IMR-90 (cell line): ENCODE results near the gene OSTM1. TPM values are rescaled to one million over a fixed set of nuclear protein-coding genes. Genes with fewer than 3 reads are reported as not detected.

Experiments used
- ATAC-seq: fragments of 200-7000 bp; cut with Tn5 transposase; 2 replicates; pipeline ENCODE4 v1.9.1; 2020; ENCODE audit warnings: low read depth, mild to moderate bottlenecking, moderate library complexity
- BruUV-seq: library from RNA; stranded (reverse); fragments of 400-500 nt; replicated peaks from 2 replicates; lab custom pipeline; 2021; lab: Mats Ljungman, UMichigan
- CTCF ChIA-PET: fragments of 300-600 bp; formaldehyde crosslinking; extraction: SDS; loops from one replicate; lab custom pipeline; 2021; ENCODE audit warnings: antibody characterized with exemption; lab: Yijun Ruan, JAX
- POLR2A ChIA-PET: fragments of 300-600 bp; sonication (Branson Sonifier 250); formaldehyde crosslinking; loops from one replicate; lab custom pipeline; 2022; ENCODE audit warnings: antibody characterized with exemption; ENCODE audit not compliant: unreplicated experiment; lab: Charles Lee
- DNase-seq: peaks from one replicate; pipeline ENCODE4 v3.0.0; 2013
- H2AFZ ChIP-seq: replicated peaks from 2 replicates; pipeline ENCODE3; 2013; ENCODE audit warnings: low read length, mild to moderate bottlenecking; ENCODE audit not compliant: poor library complexity
- H2AK5ac ChIP-seq: 2 replicates; pipeline ENCODE4 v1.6.1; 2013; ENCODE audit warnings: low read depth, low read length, inconsistent platforms
- H2AK9ac ChIP-seq: replicated peaks from 2 replicates; pipeline ENCODE3; 2013; ENCODE audit warnings: mild to moderate bottlenecking, low read depth, low read length, moderate library complexity; ENCODE audit not compliant: poor library complexity
- H2BK120ac ChIP-seq: 2 replicates; pipeline ENCODE4 v1.6.1; 2013; ENCODE audit warnings: low read depth, low read length, inconsistent platforms
- H2BK15ac ChIP-seq: 3 replicates; pipeline ENCODE4 v1.6.1; 2013; ENCODE audit warnings: low read depth, low read length, inconsistent platforms
- H2BK20ac ChIP-seq: 2 replicates; pipeline ENCODE4 v1.6.1; 2013; ENCODE audit warnings: low read depth, mild to moderate bottlenecking, inconsistent platforms, low read length, moderate library complexity
- H2BK5ac ChIP-seq: 2 replicates; pipeline ENCODE4 v1.6.1; 2013; ENCODE audit warnings: mild to moderate bottlenecking, low read depth, low read length, inconsistent platforms; ENCODE audit not compliant: poor library complexity, severe bottlenecking
- H3K14ac ChIP-seq: replicated peaks from 2 replicates; pipeline ENCODE4 v1.6.1; 2013; ENCODE audit warnings: low read depth, low read length, inconsistent platforms
- H3K18ac ChIP-seq: 2 replicates; pipeline ENCODE4 v1.6.1; 2013; ENCODE audit warnings: low read depth, low read length, control low read depth
- H3K23ac ChIP-seq: 2 replicates; pipeline ENCODE4 v1.6.1; 2013; ENCODE audit warnings: low read depth, low read length, inconsistent platforms
- H3K27ac ChIP-seq: 2 replicates; pipeline ENCODE4 v1.5.1; 2013; ENCODE audit warnings: mild to moderate bottlenecking, control low read depth, low read length; ENCODE audit not compliant: insufficient read depth
- H3K27me3 ChIP-seq: 2 replicates; pipeline ENCODE4 v1.6.1; 2013; ENCODE audit warnings: low read length; ENCODE audit not compliant: control insufficient read depth, insufficient read depth
- H3K36me3 ChIP-seq: 2 replicates; pipeline ENCODE4 v1.6.1; 2013; ENCODE audit warnings: low read length, mixed read lengths; ENCODE audit not compliant: control insufficient read depth, insufficient read depth
- H3K4ac ChIP-seq: 2 replicates; pipeline ENCODE4 v1.6.1; 2013; ENCODE audit warnings: low read depth, low read length, inconsistent platforms
- H3K4me1 ChIP-seq: 2 replicates; pipeline ENCODE4 v1.6.1; 2013; ENCODE audit warnings: low read length, mixed read lengths; ENCODE audit not compliant: control insufficient read depth, insufficient read depth
- H3K4me2 ChIP-seq: 2 replicates; pipeline ENCODE4 v1.6.1; 2013; ENCODE audit warnings: low read depth, mild to moderate bottlenecking, control low read depth, low read length, moderate library complexity
- H3K4me3 ChIP-seq: 2 replicates; pipeline ENCODE4 v1.5.1; 2013; ENCODE audit warnings: low read depth, mild to moderate bottlenecking, control low read depth, low read length, moderate library complexity; ENCODE audit not compliant: insufficient read depth
- H3K56ac ChIP-seq: 2 replicates; pipeline ENCODE4 v1.6.1; 2013; ENCODE audit warnings: low read length, inconsistent platforms; ENCODE audit not compliant: insufficient read depth; ENCODE audit errors: extremely low read depth
- H3K79me1 ChIP-seq, 2 experiments: 2 replicates each; pipeline ENCODE4 v1.6.1; 2013; ENCODE audit warnings: low read length in 2 of 2, inconsistent platforms in 1 of 2, low read depth in 1 of 2
- H3K9ac ChIP-seq: 2 replicates; pipeline ENCODE4 v1.6.1; 2013; ENCODE audit warnings: low read depth, low read length, control low read depth
- H3K9me1 ChIP-seq: 2 replicates; pipeline ENCODE4 v1.6.1; 2013; ENCODE audit warnings: low read length, inconsistent platforms; ENCODE audit not compliant: insufficient read depth
- H3K9me3 ChIP-seq: 2 replicates; pipeline ENCODE4 v1.6.1; 2013; ENCODE audit warnings: low read length; ENCODE audit not compliant: control insufficient read depth, insufficient read depth
- H4K20me1 ChIP-seq: 2 replicates; pipeline ENCODE4 v1.6.1; 2013; ENCODE audit warnings: low read length, inconsistent platforms; ENCODE audit not compliant: insufficient read depth
- H4K5ac ChIP-seq: 2 replicates; pipeline ENCODE4 v1.6.1; 2013; ENCODE audit warnings: mild to moderate bottlenecking, low read depth, low read length, control low read depth
- H4K8ac ChIP-seq, 2 experiments: 2 replicates each; pipeline ENCODE4 v1.6.1; 2013; ENCODE audit warnings: low read depth in 2 of 2, low read length in 2 of 2, control low read depth in 1 of 2, inconsistent platforms in 1 of 2
- H4K91ac ChIP-seq: 2 replicates; pipeline ENCODE4 v1.6.1; 2013; ENCODE audit warnings: low read depth, low read length, inconsistent platforms; ENCODE audit not compliant: insufficient read depth
- BHLHE40 ChIP-seq: fragments of 150-350 bp; IDR thresholded peaks from 2 replicates; pipeline ENCODE4 v1.6.1; 2016; ENCODE audit warnings: mild to moderate bottlenecking, low read depth, low read length
- POLR2A ChIP-seq: IDR thresholded peaks from 2 replicates; pipeline ENCODE4 v1.6.1; 2012; ENCODE audit warnings: mild to moderate bottlenecking, low read depth, low read length
- RAD21 ChIP-seq: IDR thresholded peaks from 2 replicates; pipeline ENCODE4 v1.6.1; 2012; ENCODE audit warnings: low read length, improper control_type of control experiment
- SMC3 ChIP-seq: fragments of 150-350 bp; IDR thresholded peaks from 2 replicates; pipeline ENCODE4 v1.6.1; 2016; ENCODE audit warnings: low read depth, mild to moderate bottlenecking, antibody characterized with exemption, low read length, moderate library complexity
- WGBS, 2 experiments: methylation state at CpG; one replicate each; pipeline versions ENCODE4 v1.1.5 to v1.1.7; 2013; ENCODE audit warnings: missing lambda C conversion rate in 2 of 2; ENCODE audit not compliant: insufficient read length in 1 of 2; ENCODE audit errors: extremely low coverage in 2 of 2; 5-methylcytosine and 5-hydroxymethylcytosine counted together
- dilution Hi-C: fragments of 300-500 bp; cut with HindIII; formaldehyde crosslinking; loops from one replicate; pipeline ENCODE4 v1.14.3; 2018; ENCODE audit warnings: low sequenced_read_pairs; ENCODE audit not compliant: unreplicated experiment
- in situ Hi-C: fragments of 300-500 bp; cut with MboI; formaldehyde crosslinking; loops from 3 replicates; pipeline ENCODE4 v1.14.3; 2019; ENCODE audit warnings: low sequenced_read_pairs, inconsistent platforms, mixed read lengths
- intact Hi-C: fragments of 100-400 bp; cut with micrococcal nuclease; formaldehyde crosslinking; loops from 2 replicates; pipeline ENCODE4 v1.10.0; 2022
- polyA plus RNA-seq, 3 experiments: library from polyadenylated mRNA; depleted of rRNA; stranded (reverse); fragments of >200 nt; gene quantifications; 2 replicates each; pipeline ENCODE4 v1.2.3, GENCODE V29; 2012; ENCODE audit warnings: low replicate concordance in 1 of 3
- total RNA-seq: library from RNA; depleted of rRNA; stranded (reverse); fragments of >200 nt; gene quantifications from 2 replicates; pipeline ENCODE4 v1.2.3, GENCODE V29; 2012
- TF ChIP-seq, protein P1 (sequence below): conservative IDR thresholded peaks from 2 replicates; pipeline ENCODE4 v1.5.1; 2012; ENCODE audit warnings: mild to moderate bottlenecking, low read depth, low read length, improper control_type of control experiment

OSTM1 gene
- total and polyA plus RNA-seq, 2 of the 4 experiments (the other 2 are of a cell fraction) = 8.0 to 24.7 TPM

- Histone ChIP-seq H2BK5ac (no peak overlapping the region), H4K20me1 (no peaks in the 10 kb centered on the region), H3K27me3 (no peaks in the 10 kb centered on the region), H2AFZ (no peak overlapping the region), H3K36me3 (peaks cover 15% of the 10 kb centered on the region), H3K27ac (no peak overlapping the region), H3K4ac (no peak overlapping the region), H2AK5ac (no peak overlapping the region), H3K14ac (no peak overlapping the region), H3K9me1 (peaks cover 3% of the 10 kb centered on the region; the same call in 1 of the 2 replicates), H4K91ac (no peak overlapping the region), H3K23ac (no peak overlapping the region), H4K8ac (no peak overlapping the region), H2AK9ac (no peak overlapping the region), H3K9ac (no peak overlapping the region), H2BK15ac (no peak overlapping the region), H3K4me3 (no peak overlapping the region), H3K56ac (no peak overlapping the region), H3K4me1 (no peaks in the 10 kb centered on the region), H3K4me2 (no peak overlapping the region), H2BK20ac (no peak overlapping the region), H3K9me3 (no peaks in the 10 kb centered on the region), H4K5ac (no peak overlapping the region), H3K18ac (no peak overlapping the region), H3K79me1 (no peaks in the 10 kb centered on the region), H2BK120ac (no peak overlapping the region)
- in situ Hi-C loops = no loop called here
- dilution Hi-C loops = no loop called here
- intact Hi-C loops = no loop called here
- ChIA-PET POLR2A (no interaction called here), CTCF (no interaction called here)
- ATAC-seq = no peak
- no CpG with 5 or more reads among the region's 8 CpGs for WGBS, 2 experiments
- no peak for DNase-seq
- TF ChIP-seq RAD21 (no peak), SMC3 (no peak), BHLHE40 (no peak), POLR2A (no peak)
- TF ChIP-seq, protein P1, sequence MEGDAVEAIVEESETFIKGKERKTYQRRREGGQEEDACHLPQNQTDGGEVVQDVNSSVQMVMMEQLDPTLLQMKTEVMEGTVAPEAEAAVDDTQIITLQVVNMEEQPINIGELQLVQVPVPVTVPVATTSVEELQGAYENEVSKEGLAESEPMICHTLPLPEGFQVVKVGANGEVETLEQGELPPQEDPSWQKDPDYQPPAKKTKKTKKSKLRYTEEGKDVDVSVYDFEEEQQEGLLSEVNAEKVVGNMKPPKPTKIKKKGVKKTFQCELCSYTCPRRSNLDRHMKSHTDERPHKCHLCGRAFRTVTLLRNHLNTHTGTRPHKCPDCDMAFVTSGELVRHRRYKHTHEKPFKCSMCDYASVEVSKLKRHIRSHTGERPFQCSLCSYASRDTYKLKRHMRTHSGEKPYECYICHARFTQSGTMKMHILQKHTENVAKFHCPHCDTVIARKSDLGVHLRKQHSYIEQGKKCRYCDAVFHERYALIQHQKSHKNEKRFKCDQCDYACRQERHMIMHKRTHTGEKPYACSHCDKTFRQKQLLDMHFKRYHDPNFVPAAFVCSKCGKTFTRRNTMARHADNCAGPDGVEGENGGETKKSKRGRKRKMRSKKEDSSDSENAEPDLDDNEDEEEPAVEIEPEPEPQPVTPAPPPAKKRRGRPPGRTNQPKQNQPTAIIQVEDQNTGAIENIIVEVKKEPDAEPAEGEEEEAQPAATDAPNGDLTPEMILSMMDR = no peak
- BruUV-seq = no TSS peak
Measured at GRCh38 chr6:108039681-108040080, 34.9 kb downstream of the OSTM1 start.
